Activated T-helper 1 cell treated with anti-CD3 and anti-CD28 coated beads, Interleukin-12 subunit alpha, Interleukin-12 subunit beta, Interleukin-2, Interleukin-4 antibody, amounts not matched to agents 30 ng/mL and 10 ng/mL and 1 ng/mL, durations not matched to agents 14 hours and 24 hours and 36 hours (primary cell): Measurements from ENCODE around the gene PAM. TPM values are rescaled to one million over a fixed set of nuclear protein-coding genes. Genes with fewer than 3 reads are reported as not detected.
"Not testable (repeated sequence)": the region's sequence is repeated elsewhere in the genome, so short reads cannot be mapped to it uniquely, and the experiment has no call there.

Source experiments
- DNase-seq: peaks from one replicate; pipeline ENCODE4 v3.0.0; 2021; ENCODE audit warnings: low spot score
- H3K27ac Mint-ChIP-seq: one replicate; pipeline ENCODE4 v1.8.0; 2021; ENCODE audit warnings: mild to moderate bottlenecking, mixed read lengths
- H3K27me3 Mint-ChIP-seq: one replicate; pipeline ENCODE4 v1.8.0; 2022; ENCODE audit warnings: mild to moderate bottlenecking, moderate library complexity, mixed read lengths; ENCODE audit not compliant: insufficient read depth
- H3K36me3 Mint-ChIP-seq: one replicate; pipeline ENCODE4 v1.8.0; 2021; ENCODE audit warnings: low read depth, mixed read lengths
- H3K4me1 Mint-ChIP-seq: one replicate; pipeline ENCODE4 v1.8.0; 2021; ENCODE audit warnings: low read depth, mixed read lengths
- H3K4me3 Mint-ChIP-seq: one replicate; pipeline ENCODE4 v1.8.0; 2021; ENCODE audit warnings: mild to moderate bottlenecking, moderate library complexity, mixed read lengths
- H3K9me3 Mint-ChIP-seq: one replicate; pipeline ENCODE4 v1.8.0; 2021; ENCODE audit warnings: mixed read lengths
- intact Hi-C: fragments of 100-400 bp; cut with micrococcal nuclease; formaldehyde crosslinking; loops from one replicate; pipeline ENCODE4 v1.15.1; 2024
- total RNA-seq: library from RNA; stranded (reverse); gene quantifications from 2 replicates; pipeline ENCODE4 v1.2.3, GENCODE V29; 2022

PAM gene
- total RNA-seq, 1 donor from 2014 or later: 74.0 TPM

GRCh38 chr5:102737161-102737560 lies 17.9 kb upstream of the PAM start:
- Mint-ChIP-seq H3K9me3 (no peaks in the 10 kb centered on the region), H3K4me3 (no peak overlapping the region), H3K27me3 (peaks cover 5% of the 10 kb centered on the region), H3K4me1 (no peaks in the 10 kb centered on the region), H3K36me3 (no peaks in the 10 kb centered on the region), H3K27ac (no peak overlapping the region)
- DNase-seq: no peak
- intact Hi-C loops: no loop called here

GRCh38 chr5:102737805-102738469 lies 17.2 kb upstream of the PAM start:
- Mint-ChIP-seq H3K9me3 (no peaks in the 10 kb centered on the region), H3K27ac (no peak overlapping the region), H3K4me1 (no peaks in the 10 kb centered on the region), H3K36me3 (no peaks in the 10 kb centered on the region), H3K27me3 (peaks cover 5% of the 10 kb centered on the region), H3K4me3 (no peak overlapping the region)
- DNase-seq: no peak
- intact Hi-C loops: no loop called here

GRCh38 chr5:102740515-102740914 lies 14.6 kb upstream of the PAM start:
- DNase-seq: no peak
- Mint-ChIP-seq H3K36me3 (no peaks in the 10 kb centered on the region), H3K4me3 (no peak overlapping the region), H3K4me1 (no peaks in the 10 kb centered on the region), H3K9me3 (no peaks in the 10 kb centered on the region), H3K27me3 (no peaks in the 10 kb centered on the region), H3K27ac (no peak overlapping the region)
- intact Hi-C loops: loop anchor here (10.0 kb wide), 1 partner anchor 1906 kb away; no protein-coding TSS in a partner anchor

GRCh38 chr5:102742215-102742614 lies 12.9 kb upstream of the PAM start:
- Mint-ChIP-seq H3K9me3 (no peaks in the 10 kb centered on the region), H3K27me3 (no peaks in the 10 kb centered on the region), H3K4me1 (peaks cover 10% of the 10 kb centered on the region), H3K27ac (no peak overlapping the region), H3K4me3 (no peak overlapping the region), H3K36me3 (peaks cover 6% of the 10 kb centered on the region)
- no peak for DNase-seq
- intact Hi-C loops: loop anchor here (10.0 kb wide), 1 partner anchor 1907 kb away; no protein-coding TSS in a partner anchor

- DNase-seq: no peak
- H3K36me3 Mint-ChIP-seq: peaks cover 6% of the 10 kb centered on the region
- H3K4me3 Mint-ChIP-seq: no peak overlapping the region
- peaks cover 17% of the 10 kb centered on the region for H3K4me1 Mint-ChIP-seq
- intact Hi-C loops: loop anchor here (10.0 kb wide), 1 partner anchor 1909 kb away; no protein-coding TSS in a partner anchor
- no peaks in the 10 kb centered on the region for H3K27me3 Mint-ChIP-seq
- no peak overlapping the region for H3K27ac Mint-ChIP-seq
- no peaks in the 10 kb centered on the region for H3K9me3 Mint-ChIP-seq
These were observed 11.2 kb upstream of the PAM start for GRCh38 chr5:102743900-102744299.

GRCh38 chr5:102747386-102748166 lies 7.5 kb upstream of the PAM start:
- Mint-ChIP-seq H3K4me1 (peaks cover 21% of the 10 kb centered on the region), H3K27me3 (no peaks in the 10 kb centered on the region), H3K4me3 (peak overlapping the region; percentile 20), H3K9me3 (peaks cover 1% of the 10 kb centered on the region), H3K27ac (peak overlapping the region; percentile 63), H3K36me3 (peaks cover 6% of the 10 kb centered on the region)
- intact Hi-C loops: loop anchor here (1.0 to 10.0 kb wide), 5 partner anchors 9 to 1913 kb away; no protein-coding TSS in a partner anchor
- DNase-seq: no peak

- no peak for DNase-seq
- intact Hi-C loops: loop anchor here (5.0 to 10.0 kb wide), 2 partner anchors 67 to 1915 kb away; no protein-coding TSS in a partner anchor
- Mint-ChIP-seq H3K27ac (no peak overlapping the region), H3K27me3 (peaks cover 6% of the 10 kb centered on the region), H3K4me1 (peaks cover 39% of the 10 kb centered on the region), H3K4me3 (no peak overlapping the region), H3K36me3 (peaks cover 7% of the 10 kb centered on the region), H3K9me3 (peaks cover 6% of the 10 kb centered on the region)
These were observed 5.6 kb upstream of the PAM start for GRCh38 chr5:102749416-102750030.

GRCh38 chr5:102750151-102750834 lies 4.8 kb upstream of the PAM start:
- Mint-ChIP-seq H3K9me3 (peaks cover 6% of the 10 kb centered on the region), H3K4me3 (no peak overlapping the region), H3K27me3 (peaks cover 6% of the 10 kb centered on the region), H3K4me1 (peaks cover 41% of the 10 kb centered on the region), H3K36me3 (peaks cover 7% of the 10 kb centered on the region), H3K27ac (no peak overlapping the region)
- no peak for DNase-seq
- intact Hi-C loops: no loop called here

- H3K9me3 Mint-ChIP-seq, H3K27me3 Mint-ChIP-seq, H3K27ac Mint-ChIP-seq, H3K4me3 Mint-ChIP-seq, DNase-seq, H3K36me3 Mint-ChIP-seq, intact Hi-C loops: not testable (repeated sequence)
- peaks cover 44% of the 10 kb centered on the region for H3K4me1 Mint-ChIP-seq
These were observed 3.2 kb upstream of the PAM start for GRCh38 chr5:102751903-102752376.

GRCh38 chr5:102753889-102754766 lies 977 bp upstream of the PAM start:
- no peak for DNase-seq
- intact Hi-C loops: loop anchor here (1.0 kb wide), 1 partner anchor 8 kb away; no protein-coding TSS in a partner anchor
- peaks cover 44% of the 10 kb centered on the region for H3K4me1 Mint-ChIP-seq

GRCh38 chr5:102755686-102756371 lies 724 bp downstream of the PAM start:
- intact Hi-C loops: loop anchor here (1.0 to 5.0 kb wide), 5 partner anchors 9 to 501 kb away; partner anchors contain the start of genes GIN1, MACIR and PPIP5K2
- peak; percentile 60 for DNase-seq
- Mint-ChIP-seq H3K27me3 (peaks cover 6% of the 10 kb centered on the region), H3K27ac (peak overlapping the region; percentile 96), H3K9me3 (peaks cover 6% of the 10 kb centered on the region), H3K4me1 (peaks cover 58% of the 10 kb centered on the region), H3K4me3 (peak overlapping the region; percentile 96), H3K36me3 (peaks cover 9% of the 10 kb centered on the region)

More at GRCh38 chr5:102753889-102754766, 977 bp upstream of the PAM start:
- peaks cover 7% of the 10 kb centered on the region for H3K36me3 Mint-ChIP-seq
- H3K4me3 Mint-ChIP-seq: peak overlapping the region; percentile 89
- H3K9me3 Mint-ChIP-seq: peaks cover 6% of the 10 kb centered on the region
- H3K27me3 Mint-ChIP-seq: peaks cover 6% of the 10 kb centered on the region
- peak overlapping the region; percentile 87 for H3K27ac Mint-ChIP-seq
